Aorta (tissue), 5 donors: ENCODE data around the gene DSCAM. TPM values are rescaled to one million over a fixed set of nuclear protein-coding genes. Genes with fewer than 3 reads are reported as not detected.

Experiments used
- ATAC-seq: fragments of 200-7000 bp; cut with Tn5 transposase; one replicate; pipeline ENCODE4 v1.9.1; 2022; ENCODE audit warnings: moderate library complexity; ENCODE audit not compliant: low FRiP score
- DNase-seq, 2 donors: peaks; one replicate each; pipeline ENCODE4 v3.0.0-alpha.2; 2020
- H3K27ac ChIP-seq, 2 donors: one replicate each; pipeline ENCODE4 v1.5.1; 2013; ENCODE audit warnings: low read length in 2 of 2, mild to moderate bottlenecking in 2 of 2, moderate library complexity in 2 of 2, control low read depth in 1 of 2, inconsistent platforms in 1 of 2, low read depth in 1 of 2
- H3K27me3 ChIP-seq, 2 donors: one replicate each; pipeline ENCODE4 v1.6.1; 2013; ENCODE audit warnings: control low read depth in 1 of 2, low read length in 1 of 2, mild to moderate bottlenecking in 1 of 2, moderate library complexity in 1 of 2; ENCODE audit not compliant: insufficient read depth in 2 of 2, control insufficient read depth in 1 of 2
- H3K36me3 ChIP-seq, 2 donors: one replicate each; pipeline ENCODE4 v1.6.1; 2013; ENCODE audit warnings: control low read depth in 1 of 2, low read length in 1 of 2, mild to moderate bottlenecking in 1 of 2; ENCODE audit not compliant: insufficient read depth in 2 of 2, control insufficient read depth in 1 of 2
- H3K4me1 ChIP-seq, 2 donors: one replicate each; pipeline ENCODE4 v1.6.1; 2013; ENCODE audit warnings: low read length in 2 of 2, control low read depth in 1 of 2, mild to moderate bottlenecking in 1 of 2, moderate library complexity in 1 of 2; ENCODE audit not compliant: insufficient read depth in 2 of 2, control insufficient read depth in 1 of 2
- H3K4me3 ChIP-seq, 2 donors: one replicate each; pipeline ENCODE4 v1.5.1; 2013; ENCODE audit warnings: low read length in 2 of 2, control low read depth in 1 of 2, mild to moderate bottlenecking in 1 of 2
- H3K9me3 ChIP-seq: one replicate; pipeline ENCODE4 v1.6.1; 2013; ENCODE audit warnings: mild to moderate bottlenecking, low read length; ENCODE audit not compliant: control insufficient read depth
- WGBS, 2 donors: extraction: QIAGEN DNeasy Blood & Tissue Kit; methylation state at CpG; one replicate each; pipeline ENCODE4 v1.1.7; 2013; 5-methylcytosine and 5-hydroxymethylcytosine counted together
- intact Hi-C, 2 donors: fragments of 100-400 bp; cut with DNase I; formaldehyde crosslinking; loops; one replicate each; pipeline versions ENCODE4 v1.14.2 to v1.15.0; 2022
- polyA plus RNA-seq, 2 donors: library from polyadenylated mRNA; stranded (reverse); fragments of 200-250 nt; gene quantifications; one replicate each; pipeline ENCODE4 v1.2.3, GENCODE V29; 2013
- total RNA-seq, 2 donors: library from RNA; stranded (reverse); fragmentation: NEBNext Ultra II Directional; extraction: Animal tissue kit (Norgen Biotek cat#: 25700); gene quantifications; one replicate each; pipeline ENCODE4 v1.2.1, GENCODE V29; 2021
- donor health status: healthy with polysubstance abuse.
- donor health status: Bipolar disorder and iron deficiency.
- donor health status: DM: no; HTN: no; CAD: no.
- donor health status: DM: no; HTN: no; CAD: no.
- donor health status: DM: yes; HTN: yes; CAD: no.

DSCAM gene
- total and polyA plus RNA-seq, 4 donors, result not detected

DNA sequence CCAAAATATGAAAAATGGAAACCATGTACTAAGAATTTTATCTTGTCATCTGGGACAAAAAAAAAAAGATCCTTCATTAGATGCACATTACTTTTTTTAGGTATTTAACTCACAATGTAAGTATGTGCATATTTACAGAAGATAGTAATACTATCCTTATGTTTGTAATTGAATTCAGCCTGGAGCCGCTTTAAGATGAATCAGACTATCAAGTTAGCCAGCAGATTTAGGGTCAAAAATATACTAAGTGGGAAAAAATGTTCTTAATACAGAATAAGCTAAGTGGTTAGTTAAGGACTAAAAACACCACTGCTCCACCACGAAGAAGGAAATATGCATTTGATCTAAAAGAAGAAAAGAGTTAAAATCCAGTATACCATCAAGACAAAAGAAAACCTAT, 49.1 kb downstream of the DSCAM start:
- Histone ChIP-seq H3K4me3 (no peak overlapping the region), H3K27ac (no peak overlapping the region), H3K9me3 (peaks cover 9% of the 10 kb centered on the region), H3K27me3 (no peaks in the 10 kb centered on the region), H3K4me1 (no peaks in the 10 kb centered on the region), H3K36me3 (no peaks in the 10 kb centered on the region)
- no peak for ATAC-seq
- WGBS, 2 donors, result 74 to 87% methylated on average over 2 of the region's 2 CpGs
- intact Hi-C loops, result no loop called here
- no peak for DNase-seq

DNA sequence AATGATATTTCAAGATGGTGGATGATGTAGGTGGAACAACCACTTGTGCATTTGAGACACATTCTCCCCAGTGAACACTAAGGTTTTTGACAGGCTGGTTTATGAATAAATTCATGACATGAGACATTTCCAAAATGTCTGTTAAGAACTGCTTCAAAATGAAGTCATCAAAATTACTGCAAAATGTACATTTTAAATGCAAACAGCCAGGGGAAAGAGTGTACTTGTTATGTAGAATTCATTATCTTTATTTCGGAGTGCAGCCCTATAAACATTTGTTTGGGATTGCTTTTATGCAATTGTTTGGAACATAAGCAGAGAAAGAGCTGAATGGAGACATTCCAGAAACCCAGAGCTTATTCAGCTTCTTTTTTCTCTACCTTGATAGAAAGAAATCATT, 49.5 kb downstream of the DSCAM start:
- Histone ChIP-seq H3K27me3 (no peaks in the 10 kb centered on the region), H3K36me3 (no peaks in the 10 kb centered on the region), H3K4me1 (no peaks in the 10 kb centered on the region), H3K27ac (no peak overlapping the region), H3K4me3 (no peak overlapping the region), H3K9me3 (peaks cover 9% of the 10 kb centered on the region)
- ATAC-seq (no peak), DNase-seq (no peak)
- 75 to 80% methylated on average over 1 of the region's 1 CpG for WGBS, 2 donors
- intact Hi-C loops, result no loop called here

DNA sequence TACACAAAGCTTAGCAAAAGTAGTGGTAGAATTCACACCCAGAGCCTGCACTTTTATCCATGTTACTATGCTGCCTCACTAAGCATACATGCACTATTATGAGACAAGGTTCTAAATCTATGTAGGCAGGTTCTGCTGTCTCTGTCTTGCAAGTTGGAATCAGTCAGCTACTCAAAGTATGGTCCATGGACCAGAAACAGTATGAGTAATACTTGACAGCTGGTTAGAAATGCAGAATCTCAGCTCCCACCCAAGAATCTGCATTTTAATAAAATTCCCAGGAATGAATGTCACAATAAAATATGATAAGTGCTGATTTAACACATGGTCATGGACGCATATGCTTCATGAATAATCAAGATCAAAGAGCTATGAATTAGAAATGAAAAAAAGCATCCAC, 50.5 kb downstream of the DSCAM start:
- no peaks in the 10 kb centered on the region for H3K27me3 ChIP-seq
- no peaks in the 10 kb centered on the region for H3K36me3 ChIP-seq
- H3K27ac ChIP-seq, result no peak overlapping the region
- no peak for ATAC-seq
- peaks cover 7% of the 10 kb centered on the region for H3K9me3 ChIP-seq
- WGBS, 2 donors, result 46 to 53% methylated on average over 1 of the region's 1 CpG
- no peak for DNase-seq
- intact Hi-C loops, result no loop called here
- no peaks in the 10 kb centered on the region for H3K4me1 ChIP-seq
- H3K4me3 ChIP-seq, result no peak overlapping the region

DNA sequence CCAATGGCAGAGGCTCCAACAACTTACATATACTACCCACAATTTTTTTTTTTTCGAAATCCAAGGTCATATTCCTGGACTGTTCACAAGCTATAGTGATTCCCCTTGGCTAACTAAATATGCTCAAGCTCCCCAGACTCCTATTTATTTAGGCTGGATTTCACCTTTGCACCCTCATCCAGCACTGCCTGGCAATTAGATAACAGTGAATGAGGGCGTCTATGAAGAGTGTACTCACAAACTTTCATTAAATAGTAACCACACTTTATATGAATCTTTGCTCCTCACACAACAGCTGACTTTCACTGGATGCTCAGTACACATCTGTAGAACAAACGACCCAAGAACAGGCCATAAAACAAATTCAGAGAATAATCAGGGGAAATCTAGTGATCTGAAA, 51.6 kb downstream of the DSCAM start:
- Histone ChIP-seq H3K27ac (no peak overlapping the region), H3K9me3 (peaks cover 6% of the 10 kb centered on the region), H3K4me1 (no peaks in the 10 kb centered on the region), H3K36me3 (no peaks in the 10 kb centered on the region), H3K4me3 (no peak overlapping the region), H3K27me3 (no peaks in the 10 kb centered on the region)
- ATAC-seq (no peak), DNase-seq (no peak)
- intact Hi-C loops, result no loop called here
- 51 to 55% methylated on average over 3 of the region's 3 CpGs for WGBS, 2 donors

DNA sequence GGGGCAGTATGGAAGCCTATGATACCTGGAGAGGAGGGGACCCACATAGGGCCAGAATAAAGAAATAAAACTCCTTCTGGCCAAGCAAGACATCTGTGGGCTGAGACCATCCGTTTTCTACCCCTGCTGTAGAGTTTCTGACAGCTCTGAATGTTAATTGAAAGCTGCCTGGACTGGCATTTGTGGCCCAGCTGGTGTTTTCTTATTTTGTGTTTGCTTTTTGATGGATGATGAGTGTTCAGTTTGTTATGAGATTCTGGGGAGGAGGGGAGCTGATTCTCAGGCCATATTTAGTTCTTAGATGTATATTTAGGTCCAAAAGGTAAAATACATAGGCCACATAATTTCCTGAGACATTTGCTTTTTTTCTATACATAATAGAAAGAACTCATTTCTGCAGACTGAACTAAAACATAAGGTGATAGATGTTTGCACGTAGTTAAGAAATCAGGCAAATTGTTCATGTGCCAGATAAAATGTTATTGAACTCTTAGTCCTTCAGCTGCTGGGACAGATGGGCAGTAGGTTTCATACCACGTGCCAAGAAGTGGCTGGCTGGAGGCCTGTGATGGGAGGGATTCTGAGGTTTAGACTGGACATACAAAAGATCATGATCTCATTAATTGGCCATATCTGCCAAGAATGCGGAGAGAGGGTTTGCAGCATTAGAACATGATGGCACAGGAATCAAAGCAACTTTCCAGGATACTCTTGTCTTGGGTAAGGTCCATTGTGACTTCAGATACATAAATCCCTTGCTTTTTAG, 54.1 kb downstream of the DSCAM start:
- H3K9me3 ChIP-seq, result peaks cover 4% of the 10 kb centered on the region
- DNase-seq (no peak), ATAC-seq (no peak)
- H3K27ac ChIP-seq, result no peak overlapping the region
- 8 to 10% methylated on average over 4 of the region's 4 CpGs for WGBS, 2 donors
- intact Hi-C loops, result no loop called here
- H3K27me3 ChIP-seq, result no peaks in the 10 kb centered on the region
- H3K4me3 ChIP-seq, result no peak overlapping the region
- no peaks in the 10 kb centered on the region for H3K4me1 ChIP-seq
- no peaks in the 10 kb centered on the region for H3K36me3 ChIP-seq

DNA sequence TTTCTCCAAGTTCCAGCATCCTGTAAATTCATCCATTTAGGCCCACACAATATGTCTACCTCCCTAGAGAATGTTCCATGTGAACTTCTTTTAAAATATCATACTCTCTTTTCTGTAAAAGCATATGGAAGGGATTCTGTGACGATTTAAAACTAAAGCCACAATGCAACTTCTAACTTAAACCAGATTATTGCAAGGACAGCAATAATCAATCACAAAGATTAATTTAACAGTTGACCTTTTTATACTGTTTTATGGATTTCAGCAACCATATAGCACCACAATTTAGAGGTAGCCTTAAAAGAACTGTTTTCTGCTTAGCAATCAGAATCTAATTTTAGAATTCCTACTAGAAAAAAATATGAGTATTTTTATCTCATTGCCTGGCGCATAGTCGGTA, 58.3 kb downstream of the DSCAM start:
- no peaks in the 10 kb centered on the region for H3K36me3 ChIP-seq
- no peaks in the 10 kb centered on the region for H3K4me1 ChIP-seq
- H3K27ac ChIP-seq, result no peak overlapping the region
- WGBS, 2 donors, result 12 to 23% methylated on average over 3 of the region's 3 CpGs
- intact Hi-C loops, result no loop called here
- ATAC-seq (no peak), DNase-seq (no peak)
- H3K9me3 ChIP-seq, result no peaks in the 10 kb centered on the region
- no peak overlapping the region for H3K4me3 ChIP-seq
- no peaks in the 10 kb centered on the region for H3K27me3 ChIP-seq

DNA sequence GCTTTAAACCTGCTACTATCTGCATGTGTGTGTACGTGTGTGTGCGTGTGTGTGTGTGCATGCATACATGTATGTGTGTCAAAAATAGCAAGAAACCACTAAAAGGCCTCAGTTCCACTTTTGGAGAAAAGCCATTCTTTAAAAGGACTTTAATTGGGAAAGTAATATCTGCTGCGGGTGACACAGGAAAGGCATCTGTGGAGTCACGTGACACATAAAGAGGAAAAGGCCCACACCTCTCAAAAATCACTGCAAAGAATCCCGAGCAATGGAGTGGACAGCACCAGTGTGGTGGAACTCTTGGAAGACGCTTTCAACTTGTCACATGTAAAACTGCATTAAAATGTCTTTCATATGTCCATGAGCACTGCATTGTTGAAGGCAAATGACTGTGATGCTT, 63.6 kb downstream of the DSCAM start:
- intact Hi-C loops, result no loop called here
- H3K9me3 ChIP-seq, result no peaks in the 10 kb centered on the region
- H3K4me3 ChIP-seq, result no peak overlapping the region
- no peak overlapping the region for H3K27ac ChIP-seq
- no peaks in the 10 kb centered on the region for H3K27me3 ChIP-seq
- no peak for ATAC-seq
- no peaks in the 10 kb centered on the region for H3K4me1 ChIP-seq
- 86 to 87% methylated on average over 6 of the region's 6 CpGs for WGBS, 2 donors
- H3K36me3 ChIP-seq, result no peaks in the 10 kb centered on the region
- DNase-seq, result no peak

DNA sequence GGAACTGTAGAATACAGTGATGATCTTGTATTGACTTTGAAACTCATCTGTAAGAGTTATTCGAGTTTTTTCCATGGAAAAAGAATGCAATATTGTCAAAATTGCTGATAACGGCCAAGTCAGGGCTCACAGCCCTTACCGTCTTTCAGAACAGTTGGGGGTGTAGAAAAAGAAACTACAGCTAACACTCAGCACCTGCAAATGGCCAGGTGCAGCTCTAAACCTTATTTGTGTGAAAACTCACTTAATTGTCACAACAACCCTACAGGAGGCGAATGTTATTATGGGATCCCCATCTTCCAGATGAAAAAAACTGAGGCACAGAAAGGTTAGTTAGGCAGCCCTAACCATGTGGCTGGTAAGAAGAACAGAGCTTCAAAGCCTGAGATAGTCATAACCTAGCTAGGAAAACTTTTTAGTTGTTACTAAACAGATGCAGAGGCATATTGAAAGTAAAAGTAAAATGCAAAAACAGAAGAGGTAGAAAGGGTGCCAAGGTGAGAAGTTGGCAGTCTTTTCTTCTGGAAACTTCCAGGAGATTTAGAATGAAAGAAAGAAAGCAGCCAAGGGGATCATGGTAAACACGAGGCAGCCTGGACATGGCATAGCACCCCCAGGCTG, 76.4 kb downstream of the DSCAM start:
- H3K9me3 ChIP-seq, result no peaks in the 10 kb centered on the region
- no peak overlapping the region for H3K4me3 ChIP-seq
- intact Hi-C loops, result no loop called here
- ATAC-seq (no peak), DNase-seq (no peak)
- no peaks in the 10 kb centered on the region for H3K36me3 ChIP-seq
- 67% methylated on average over 5 of the region's 5 CpGs for WGBS, 2 donors
- no peaks in the 10 kb centered on the region for H3K27me3 ChIP-seq
- H3K4me1 ChIP-seq, result no peaks in the 10 kb centered on the region
- no peak overlapping the region for H3K27ac ChIP-seq

DNA sequence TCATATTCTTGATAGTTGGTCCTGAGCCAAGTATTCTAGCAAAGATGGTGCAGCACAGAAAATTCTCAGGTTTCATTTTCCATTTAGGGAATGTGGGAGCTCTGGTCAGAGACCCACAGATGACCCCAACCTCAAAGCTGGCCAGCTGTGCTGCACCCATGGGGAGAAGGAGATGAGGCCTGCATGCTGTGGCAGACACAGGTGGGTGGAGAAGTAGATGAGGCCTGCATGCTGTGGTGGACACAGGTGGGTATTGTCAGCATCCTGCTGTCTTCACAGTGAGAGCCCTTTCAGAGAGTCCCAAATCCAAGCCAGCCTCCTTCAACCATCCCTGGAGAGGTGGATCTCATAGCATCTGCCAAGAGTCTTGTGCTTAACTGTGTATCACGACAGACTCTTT, 77.7 kb downstream of the DSCAM start:
- Histone ChIP-seq H3K4me1 (no peaks in the 10 kb centered on the region), H3K27ac (no peak overlapping the region), H3K9me3 (no peaks in the 10 kb centered on the region), H3K36me3 (no peaks in the 10 kb centered on the region), H3K27me3 (no peaks in the 10 kb centered on the region), H3K4me3 (no peak overlapping the region)
- DNase-seq (no peak), ATAC-seq (no peak)
- intact Hi-C loops, result no loop called here
- 90 to 100% methylated on average over 1 of the region's 1 CpG for WGBS, 2 donors
